SK-N-SH (cell line): ENCODE measurements around the gene BRD1.

Source experiments
- CTCF ChIP-seq: fragments of 200-600 bp; sonication (generic); IDR thresholded peaks from 2 replicates; pipeline ENCODE4 v1.6.1; 2017; ENCODE audit warnings: antibody characterized with exemption, mild to moderate bottlenecking, moderate library complexity
- FOSL2 ChIP-seq: IDR thresholded peaks from 2 replicates; pipeline ENCODE4 v1.4.0; 2012; ENCODE audit warnings: low read depth, mild to moderate bottlenecking, moderate library complexity, borderline replicate concordance
- MAX ChIP-seq: IDR thresholded peaks from 2 replicates; pipeline ENCODE4 v1.4.0; 2012; ENCODE audit warnings: low read depth
- POLR2AphosphoS5 ChIP-seq: IDR thresholded peaks from 2 replicates; pipeline ENCODE4 v1.6.1; 2012; ENCODE audit warnings: low read depth, low read length
- RXRA ChIP-seq: IDR thresholded peaks from 2 replicates; pipeline ENCODE4 v1.4.0; 2012; ENCODE audit warnings: low read depth, mild to moderate bottlenecking, borderline replicate concordance
- TEAD4 ChIP-seq: IDR thresholded peaks from 2 replicates; pipeline ENCODE4 v1.4.0; 2012; ENCODE audit warnings: mild to moderate bottlenecking, borderline replicate concordance; ENCODE audit not compliant: insufficient read depth
- YY1 ChIP-seq: IDR thresholded peaks from 2 replicates; pipeline ENCODE4 v1.4.0; 2012; ENCODE audit warnings: low read depth, mild to moderate bottlenecking
- ZBTB33 ChIP-seq: IDR thresholded peaks from 2 replicates; pipeline ENCODE4 v1.4.0; 2012; ENCODE audit warnings: low read depth, borderline replicate concordance

- TF ChIP-seq POLR2AphosphoS5 (no peak), CTCF (no peak), TEAD4 (no peak), YY1 (no peak), RXRA (no peak), FOSL2 (no peak), ZBTB33 (no peak), MAX (no peak)
These were observed 34.8 kb upstream of the BRD1 start for GRCh38 chr22:49862496-49862776.
